HEK293 (cell line): Measurements from ENCODE around the gene DCN.
A peak's percentile ranks its signal among the peaks of the same experiment; 100 is the strongest.

Source experiments
- CTCF ChIA-PET: fragments of 350-600 bp; formaldehyde crosslinking; extraction: SDS; loops from one replicate; lab custom pipeline; 2021; ENCODE audit warnings: antibody characterized with exemption; lab: Yijun Ruan, JAX
- POLR2A ChIA-PET: fragments of 300-600 bp; formaldehyde crosslinking; extraction: SDS; loops from one replicate; lab custom pipeline; 2020; ENCODE audit warnings: antibody characterized with exemption, inconsistent platforms; lab: Yijun Ruan, JAX
- H3K27ac ChIP-seq: fragments of 200-500 bp; sonication (Bioruptor generic); 2 replicates; pipeline ENCODE4 v1.5.1; 2014; ENCODE audit warnings: low read depth, low read length, control low read depth, inconsistent platforms; ENCODE audit errors: extremely low read depth
- H3K36me3 ChIP-seq, 2 experiments: fragments of 200-500 bp in 1 of 2; sonication (Bioruptor generic) in 1 of 2; 1 replicate in 1 of 2; 2 replicates in 1 of 2; pipeline ENCODE4 v1.5.1; 2014 to 2017; ENCODE audit warnings: inconsistent platforms in 2 of 2, low read length in 2 of 2; ENCODE audit not compliant: control insufficient read depth in 2 of 2, insufficient read depth in 1 of 2
- H3K4me1 ChIP-seq: fragments of 200-500 bp; sonication (Bioruptor generic); 2 replicates; pipeline ENCODE4 v1.5.1; 2014; ENCODE audit warnings: mild to moderate bottlenecking, low read length, inconsistent platforms; ENCODE audit not compliant: control insufficient read depth, insufficient read depth
- H3K4me3 ChIP-seq: 2 replicates; pipeline ENCODE4 v1.5.1; 2011; ENCODE audit warnings: low read depth, mild to moderate bottlenecking, control low read depth, low read length, moderate library complexity
- H3K9me3 ChIP-seq: fragments of 200-500 bp; sonication (Bioruptor generic); 2 replicates; pipeline ENCODE4 v1.5.1; 2014; ENCODE audit warnings: low read depth, low read length, inconsistent platforms; ENCODE audit not compliant: control insufficient read depth, insufficient read depth
- FEZF1 ChIP-seq: fragments of 450-650 bp; formaldehyde crosslinking; IDR thresholded peaks from 2 replicates; pipeline ENCODE4 v1.5.1; 2016; ENCODE audit warnings: missing biosample characterization, missing genetic modification characterization
- HOXA7 ChIP-seq: sonication (generic); formaldehyde crosslinking; IDR thresholded peaks from 2 replicates; pipeline ENCODE4 v1.8.1; 2022; ENCODE audit warnings: missing genetic modification reagents, borderline replicate concordance
- KLF10 ChIP-seq: fragments of 450-650 bp; IDR thresholded peaks from 2 replicates; pipeline ENCODE4 v1.5.1; 2018; ENCODE audit warnings: missing biosample characterization, mild to moderate bottlenecking, missing genetic modification characterization
- RBAK ChIP-seq: fragments of 450-650 bp; formaldehyde crosslinking; IDR thresholded peaks from 2 replicates; pipeline ENCODE4 v1.5.1; 2016; ENCODE audit warnings: missing biosample characterization, missing genetic modification characterization
- SCRT1 ChIP-seq: fragments of 450-650 bp; formaldehyde crosslinking; IDR thresholded peaks from 2 replicates; pipeline ENCODE4 v1.5.1; 2016; ENCODE audit warnings: missing biosample characterization, missing genetic modification characterization, borderline replicate concordance
- SCRT2 ChIP-seq: fragments of 450-650 bp; formaldehyde crosslinking; IDR thresholded peaks from 2 replicates; pipeline ENCODE4 v1.5.1; 2016; ENCODE audit warnings: missing biosample characterization, missing genetic modification characterization
- ZBTB48 ChIP-seq: fragments of 450-650 bp; formaldehyde crosslinking; IDR thresholded peaks from 2 replicates; pipeline ENCODE4 v1.5.1; 2016; ENCODE audit warnings: missing biosample characterization, missing genetic modification characterization
- ZNF112 ChIP-seq: fragments of 450-650 bp; formaldehyde crosslinking; IDR thresholded peaks from 2 replicates; pipeline ENCODE4 v1.5.0; 2017; ENCODE audit warnings: missing biosample characterization, missing genetic modification characterization
- ZNF121 ChIP-seq: fragments of 450-650 bp; formaldehyde crosslinking; IDR thresholded peaks from 2 replicates; pipeline ENCODE4 v1.5.1; 2016; ENCODE audit warnings: missing biosample characterization, missing genetic modification characterization
- ZNF248 ChIP-seq: fragments of 450-650 bp; formaldehyde crosslinking; IDR thresholded peaks from 2 replicates; pipeline ENCODE4 v1.5.1; 2017; ENCODE audit warnings: missing biosample characterization, missing genetic modification characterization
- ZNF544 ChIP-seq: fragments of 450-650 bp; formaldehyde crosslinking; IDR thresholded peaks from 2 replicates; pipeline ENCODE4 v1.5.0; 2017; ENCODE audit warnings: missing biosample characterization, missing genetic modification characterization
- ZNF600 ChIP-seq: fragments of 450-650 bp; formaldehyde crosslinking; IDR thresholded peaks from 2 replicates; pipeline ENCODE4 v1.5.1; 2016; ENCODE audit warnings: missing biosample characterization, missing genetic modification characterization
- ZNF654 ChIP-seq: fragments of 450-650 bp; formaldehyde crosslinking; IDR thresholded peaks from 2 replicates; pipeline ENCODE4 v1.5.1; 2016; ENCODE audit warnings: low read depth, missing biosample characterization, missing genetic modification characterization
- ZNF658 ChIP-seq: fragments of 450-650 bp; formaldehyde crosslinking; IDR thresholded peaks from 2 replicates; pipeline ENCODE4; 2016; ENCODE audit warnings: missing biosample characterization, missing genetic modification characterization
- ZNF747 ChIP-seq: fragments of 450-650 bp; formaldehyde crosslinking; IDR thresholded peaks from 2 replicates; pipeline ENCODE4 v1.5.1; 2016; ENCODE audit warnings: missing biosample characterization, missing genetic modification characterization
- ZNF791 ChIP-seq: fragments of 450-650 bp; formaldehyde crosslinking; IDR thresholded peaks from 2 replicates; pipeline ENCODE4 v1.5.1; 2016; ENCODE audit warnings: missing biosample characterization, missing genetic modification characterization
- ZSCAN23 ChIP-seq: fragments of 450-650 bp; formaldehyde crosslinking; IDR thresholded peaks from 2 replicates; pipeline ENCODE4 v1.5.1; 2016; ENCODE audit warnings: missing biosample characterization, missing genetic modification characterization
- TF ChIP-seq, protein P1 (sequence below): fragments of 450-650 bp; formaldehyde crosslinking; IDR thresholded peaks from 2 replicates; pipeline ENCODE4 v1.5.1; 2016; ENCODE audit warnings: missing biosample characterization, missing genetic modification characterization
- TF ChIP-seq, protein P2 (sequence below): fragments of 450-650 bp; formaldehyde crosslinking; IDR thresholded peaks from 2 replicates; pipeline ENCODE4 v1.5.1; 2016; ENCODE audit warnings: missing biosample characterization, missing genetic modification characterization
- TF ChIP-seq, protein P3 (sequence below): fragments of 450-650 bp; formaldehyde crosslinking; IDR thresholded peaks from 2 replicates; pipeline ENCODE4 v1.5.1; 2017; ENCODE audit warnings: missing biosample characterization, missing genetic modification characterization
- TF ChIP-seq, protein P4 (sequence below): fragments of 450-650 bp; IDR thresholded peaks from 2 replicates; pipeline ENCODE4 v1.5.1; 2018; ENCODE audit warnings: missing biosample characterization, mild to moderate bottlenecking, missing genetic modification characterization

Gene DCN

DNA sequence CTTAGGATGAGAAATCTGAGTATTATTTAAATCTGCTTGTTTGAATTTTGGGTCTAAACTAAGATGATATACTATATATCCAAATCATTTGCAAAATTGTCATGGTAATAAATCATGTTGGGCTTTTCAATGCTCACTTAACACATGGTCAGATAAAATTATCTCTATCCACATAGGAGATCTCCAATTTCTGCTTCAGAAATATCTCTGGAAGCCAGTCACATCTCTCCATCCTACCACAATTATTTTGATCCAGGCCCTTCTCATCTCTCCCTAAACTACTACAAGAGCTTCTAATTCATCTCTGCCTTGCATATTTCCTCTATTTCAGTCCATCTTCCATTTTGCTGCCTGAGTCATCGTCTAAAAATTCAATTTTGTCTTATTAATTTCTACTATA is 3.8 kb downstream of the DCN start:
- ChIA-PET CTCF (interaction anchor here (0.5 to 1.2 kb wide), 4 partner anchors 129 to 200 kb away, joined by 3 to 4 read pairs (median 4); no protein-coding TSS in a partner anchor), POLR2A (no interaction called here)
- Histone ChIP-seq H3K36me3 (no peaks in the 10 kb centered on the region), H3K4me1 (peaks cover 7% of the 10 kb centered on the region; the same call in 1 of the 2 replicates), H3K27ac (no peak overlapping the region), H3K9me3 (no peaks in the 10 kb centered on the region), H3K4me3 (no peak overlapping the region)
- no peak for TF ChIP-seq KLF10 (tag by site-specific recombination)
- TF ChIP-seq, protein P1, sequence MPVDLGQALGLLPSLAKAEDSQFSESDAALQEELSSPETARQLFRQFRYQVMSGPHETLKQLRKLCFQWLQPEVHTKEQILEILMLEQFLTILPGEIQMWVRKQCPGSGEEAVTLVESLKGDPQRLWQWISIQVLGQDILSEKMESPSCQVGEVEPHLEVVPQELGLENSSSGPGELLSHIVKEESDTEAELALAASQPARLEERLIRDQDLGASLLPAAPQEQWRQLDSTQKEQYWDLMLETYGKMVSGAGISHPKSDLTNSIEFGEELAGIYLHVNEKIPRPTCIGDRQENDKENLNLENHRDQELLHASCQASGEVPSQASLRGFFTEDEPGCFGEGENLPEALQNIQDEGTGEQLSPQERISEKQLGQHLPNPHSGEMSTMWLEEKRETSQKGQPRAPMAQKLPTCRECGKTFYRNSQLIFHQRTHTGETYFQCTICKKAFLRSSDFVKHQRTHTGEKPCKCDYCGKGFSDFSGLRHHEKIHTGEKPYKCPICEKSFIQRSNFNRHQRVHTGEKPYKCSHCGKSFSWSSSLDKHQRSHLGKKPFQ: no peak
- TF ChIP-seq ZNF791: no peak
- no peak for TF ChIP-seq FEZF1 (tag by site-specific recombination)
- TF ChIP-seq, protein P2, sequence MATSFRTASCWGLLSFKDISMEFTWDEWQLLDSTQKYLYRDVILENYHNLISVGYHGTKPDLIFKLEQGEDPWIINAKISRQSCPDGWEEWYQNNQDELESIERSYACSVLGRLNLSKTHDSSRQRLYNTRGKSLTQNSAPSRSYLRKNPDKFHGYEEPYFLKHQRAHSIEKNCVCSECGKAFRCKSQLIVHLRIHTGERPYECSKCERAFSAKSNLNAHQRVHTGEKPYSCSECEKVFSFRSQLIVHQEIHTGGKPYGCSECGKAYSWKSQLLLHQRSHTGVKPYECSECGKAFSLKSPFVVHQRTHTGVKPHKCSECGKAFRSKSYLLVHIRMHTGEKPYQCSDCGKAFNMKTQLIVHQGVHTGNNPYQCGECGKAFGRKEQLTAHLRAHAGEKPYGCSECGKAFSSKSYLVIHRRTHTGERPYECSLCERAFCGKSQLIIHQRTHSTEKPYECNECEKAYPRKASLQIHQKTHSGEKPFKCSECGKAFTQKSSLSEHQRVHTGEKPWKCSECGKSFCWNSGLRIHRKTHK (tag by site-specific recombination): no peak
- TF ChIP-seq, protein P3, sequence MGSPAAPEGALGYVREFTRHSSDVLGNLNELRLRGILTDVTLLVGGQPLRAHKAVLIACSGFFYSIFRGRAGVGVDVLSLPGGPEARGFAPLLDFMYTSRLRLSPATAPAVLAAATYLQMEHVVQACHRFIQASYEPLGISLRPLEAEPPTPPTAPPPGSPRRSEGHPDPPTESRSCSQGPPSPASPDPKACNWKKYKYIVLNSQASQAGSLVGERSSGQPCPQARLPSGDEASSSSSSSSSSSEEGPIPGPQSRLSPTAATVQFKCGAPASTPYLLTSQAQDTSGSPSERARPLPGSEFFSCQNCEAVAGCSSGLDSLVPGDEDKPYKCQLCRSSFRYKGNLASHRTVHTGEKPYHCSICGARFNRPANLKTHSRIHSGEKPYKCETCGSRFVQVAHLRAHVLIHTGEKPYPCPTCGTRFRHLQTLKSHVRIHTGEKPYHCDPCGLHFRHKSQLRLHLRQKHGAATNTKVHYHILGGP (tag by site-specific recombination): no peak
- TF ChIP-seq, protein P4, sequence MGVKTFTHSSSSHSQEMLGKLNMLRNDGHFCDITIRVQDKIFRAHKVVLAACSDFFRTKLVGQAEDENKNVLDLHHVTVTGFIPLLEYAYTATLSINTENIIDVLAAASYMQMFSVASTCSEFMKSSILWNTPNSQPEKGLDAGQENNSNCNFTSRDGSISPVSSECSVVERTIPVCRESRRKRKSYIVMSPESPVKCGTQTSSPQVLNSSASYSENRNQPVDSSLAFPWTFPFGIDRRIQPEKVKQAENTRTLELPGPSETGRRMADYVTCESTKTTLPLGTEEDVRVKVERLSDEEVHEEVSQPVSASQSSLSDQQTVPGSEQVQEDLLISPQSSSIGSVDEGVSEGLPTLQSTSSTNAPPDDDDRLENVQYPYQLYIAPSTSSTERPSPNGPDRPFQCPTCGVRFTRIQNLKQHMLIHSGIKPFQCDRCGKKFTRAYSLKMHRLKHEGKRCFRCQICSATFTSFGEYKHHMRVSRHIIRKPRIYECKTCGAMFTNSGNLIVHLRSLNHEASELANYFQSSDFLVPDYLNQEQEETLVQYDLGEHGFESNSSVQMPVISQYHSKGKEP (tag by site-specific recombination): no peak
- no peak for TF ChIP-seq RBAK (tag by site-specific recombination)
- TF ChIP-seq ZBTB48 (tag by site-specific recombination): no peak
- no peak for TF ChIP-seq ZNF658 (tag by site-specific recombination)
- TF ChIP-seq ZNF248 (tag by site-specific recombination): no peak
- no peak for TF ChIP-seq ZNF600 (tag by site-specific recombination)
- no peak for TF ChIP-seq ZNF121
- TF ChIP-seq SCRT2 (tag by site-specific recombination): no peak
- no peak for TF ChIP-seq HOXA7 (CRISPR knock-in tag)
- TF ChIP-seq SCRT1 (tag by site-specific recombination): no peak
- no peak for TF ChIP-seq ZNF112 (tag by site-specific recombination)
- no peak for TF ChIP-seq ZSCAN23 (tag by site-specific recombination)
- TF ChIP-seq ZNF544 (tag by site-specific recombination): no peak

DNA sequence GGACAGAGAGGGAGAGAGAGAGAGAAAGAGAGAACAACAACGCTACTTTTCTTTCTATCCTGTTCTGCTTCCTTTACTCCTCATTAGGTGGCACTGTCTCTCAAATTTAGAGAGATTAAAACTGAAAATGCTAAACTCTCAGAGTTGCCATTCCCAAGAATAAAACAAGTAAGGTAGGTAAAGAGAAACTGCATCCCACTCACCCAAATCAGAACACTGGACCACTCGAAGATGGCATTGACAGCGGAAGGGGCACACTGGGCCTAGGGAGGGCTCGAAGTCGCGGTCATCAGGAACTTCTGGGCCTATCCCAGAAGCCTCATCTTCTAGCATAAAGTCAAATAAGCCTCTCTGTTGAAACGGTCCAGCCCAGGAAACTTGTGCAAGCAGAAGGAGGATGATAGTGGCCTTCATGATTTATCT is 4.5 kb downstream of the DCN start:
- no peaks in the 10 kb centered on the region for H3K36me3 ChIP-seq
- H3K4me1 ChIP-seq: peaks cover 7% of the 10 kb centered on the region; the same call in 1 of the 2 replicates
- TF ChIP-seq ZNF747 (tag by site-specific recombination) (no peak), ZNF654 (tag by site-specific recombination) (0 out of 2 replicates have a peak, but pooled peaks have one; percentile 22)
- H3K27ac ChIP-seq: no peak overlapping the region
- CTCF ChIA-PET: interaction anchor here (0.6 to 1.2 kb wide), 6 partner anchors 9 to 218 kb away, joined by 3 to 5 read pairs (median 4); no protein-coding TSS in a partner anchor
- H3K9me3 ChIP-seq: no peaks in the 10 kb centered on the region
- POLR2A ChIA-PET: no interaction called here
- H3K4me3 ChIP-seq: no peak overlapping the region
